Suprapubic skin (tissue), 4 donors: ENCODE measurements around the gene FAM193B. TPM values are rescaled to one million over a fixed set of nuclear protein-coding genes. Genes with fewer than 3 reads are reported as not detected.

ENCODE experiments used
- DNase-seq, 2 donors: peaks; one replicate each; pipeline ENCODE4 v3.0.0-alpha.2; 2019; ENCODE audit warnings: low spot score in 2 of 2
- H3K27ac ChIP-seq: fragments of 200-600 bp; sonication (generic); one replicate; pipeline ENCODE4 v1.5.1; 2019
- H3K27me3 ChIP-seq: fragments of 200-600 bp; sonication (generic); one replicate; pipeline ENCODE4 v1.5.1; 2019
- H3K36me3 ChIP-seq: fragments of 200-600 bp; sonication (generic); one replicate; pipeline ENCODE4 v1.5.1; 2019
- H3K4me1 ChIP-seq: fragments of 200-600 bp; sonication (generic); one replicate; pipeline ENCODE4 v1.5.1; 2019
- H3K4me3 ChIP-seq: fragments of 200-600 bp; sonication (generic); one replicate; pipeline ENCODE4 v1.5.1; 2019; ENCODE audit warnings: mild to moderate bottlenecking
- H3K9me3 ChIP-seq: fragments of 200-600 bp; sonication (generic); one replicate; pipeline ENCODE4 v1.5.1; 2019
- CTCF ChIP-seq, 2 donors: fragments of 200-600 bp in 1 of 2; fragments of 450-650 bp in 1 of 2; sonication (generic) in 1 of 2; IDR thresholded peaks; one replicate each; pipeline ENCODE4 v1.5.1; 2016 to 2019; ENCODE audit warnings: antibody characterized with exemption in 2 of 2, mild to moderate bottlenecking in 1 of 2, moderate library complexity in 1 of 2
- EP300 ChIP-seq: sonication (generic); formaldehyde crosslinking; IDR thresholded peaks from one replicate; pipeline ENCODE4 v1.6.1; 2017; ENCODE audit warnings: antibody characterized with exemption
- POLR2A ChIP-seq, 2 donors: fragments of 450-650 bp; IDR thresholded peaks; one replicate each; pipeline ENCODE4 v1.6.1; 2017; ENCODE audit warnings: antibody characterized with exemption in 2 of 2, mild to moderate bottlenecking in 2 of 2, moderate library complexity in 2 of 2
- POLR2AphosphoS5 ChIP-seq, 3 donors: sonication (generic); formaldehyde crosslinking; IDR thresholded peaks; one replicate each; pipeline ENCODE4 v1.6.1; 2017; ENCODE audit warnings: antibody characterized with exemption in 3 of 3
- WGBS: methylation state at CpG from one replicate; pipeline ENCODE4 v1.1.5; 2018; 5-methylcytosine and 5-hydroxymethylcytosine counted together
- total RNA-seq, 4 donors: library from RNA; depleted of rRNA; stranded (reverse); fragments of >200 nt; gene quantifications; one replicate each; pipeline ENCODE4 v1.1.0, GENCODE V29; 2016

The FAM193B gene
- total RNA-seq, 4 donors from 2014 or later = 55.6 to 328 (median 78.2) TPM

- Histone ChIP-seq H3K36me3 (peaks cover 23% of the 10 kb centered on the region), H3K4me1 (peaks cover 31% of the 10 kb centered on the region), H3K4me3 (peak overlapping the region; percentile 76), H3K9me3 (no peaks in the 10 kb centered on the region), H3K27ac (no peak overlapping the region), H3K27me3 (no peaks in the 10 kb centered on the region)
- TF ChIP-seq POLR2A (IDR thresholded peaks at IDR 0.05) (no peak), CTCF (IDR thresholded peaks at IDR 0.05) (no peak), POLR2AphosphoS5 (IDR thresholded peaks at IDR 0.05) (no peak), EP300 (no peak)
- WGBS = 83% methylated on average over 11 of the region's 11 CpGs
- DNase-seq = no peak
Observed at GRCh38 chr5:177601126-177601525, 46.8 kb upstream of the FAM193B start.

DNA sequence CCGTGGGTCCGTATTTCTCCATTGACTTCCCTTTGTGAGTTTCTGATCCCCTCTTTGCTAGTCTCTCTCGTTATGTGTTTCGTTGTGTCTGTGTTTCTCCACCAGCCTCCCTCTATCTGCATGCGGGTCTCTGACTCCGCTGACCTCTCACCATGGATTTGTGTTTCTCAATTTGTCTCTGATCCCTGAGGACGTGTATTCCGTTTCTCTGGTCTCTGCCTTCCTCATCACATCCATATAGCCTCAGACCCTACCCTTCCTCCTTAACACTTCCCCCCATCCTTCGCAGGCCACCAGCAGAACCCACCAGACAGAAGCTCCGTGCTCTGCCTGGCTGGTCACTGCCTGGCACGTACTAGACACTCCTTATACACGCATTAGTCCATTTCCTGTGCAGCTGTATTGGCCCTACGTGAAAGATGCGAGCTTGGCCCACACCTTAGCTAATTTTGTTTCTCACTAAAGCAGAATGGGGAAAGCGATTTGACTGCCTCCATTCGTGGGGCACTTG lies 46.2 kb upstream of the FAM193B start:
- no peaks in the 10 kb centered on the region for H3K27me3 ChIP-seq
- TF ChIP-seq CTCF (IDR thresholded peaks at IDR 0.05) (no peak), POLR2A (IDR thresholded peaks at IDR 0.05) (no peak), POLR2AphosphoS5 (IDR thresholded peaks at IDR 0.05) (no peak), EP300 (no peak)
- 4% methylated on average over 16 of the region's 16 CpGs for WGBS
- H3K27ac ChIP-seq = peak overlapping the region; percentile 84
- no peak for DNase-seq
- peaks cover 31% of the 10 kb centered on the region for H3K4me1 ChIP-seq
- no peaks in the 10 kb centered on the region for H3K9me3 ChIP-seq
- peak overlapping the region; percentile 76 for H3K4me3 ChIP-seq
- peaks cover 23% of the 10 kb centered on the region for H3K36me3 ChIP-seq

- H3K4me1 ChIP-seq = peaks cover 31% of the 10 kb centered on the region
- TF ChIP-seq CTCF (IDR thresholded peaks at IDR 0.05) = no peak
- TF ChIP-seq POLR2AphosphoS5 (IDR thresholded peaks at IDR 0.05) = no peak
- TF ChIP-seq POLR2A (IDR thresholded peaks at IDR 0.05) = peak; percentile 41 to 75
- under 1% methylated on average over 21 of the region's 86 CpGs for WGBS
- H3K27me3 ChIP-seq = no peaks in the 10 kb centered on the region
- peaks cover 24% of the 10 kb centered on the region for H3K36me3 ChIP-seq
- DNase-seq = peak; percentile 86 to 90
- no peaks in the 10 kb centered on the region for H3K9me3 ChIP-seq
- peak within 1 kb of the TSS; percentile 84 for H3K27ac ChIP-seq
- H3K4me3 ChIP-seq = peak within 1 kb of the TSS; percentile 76
Observed at GRCh38 chr5:177599731-177600507, 45.6 kb upstream of the FAM193B start, which contains the start of gene B4GALT7. B4GALT7 (plus strand) TSS chr5:177600132; CDS start chr5:177600211, 79 bp downstream.

DNA sequence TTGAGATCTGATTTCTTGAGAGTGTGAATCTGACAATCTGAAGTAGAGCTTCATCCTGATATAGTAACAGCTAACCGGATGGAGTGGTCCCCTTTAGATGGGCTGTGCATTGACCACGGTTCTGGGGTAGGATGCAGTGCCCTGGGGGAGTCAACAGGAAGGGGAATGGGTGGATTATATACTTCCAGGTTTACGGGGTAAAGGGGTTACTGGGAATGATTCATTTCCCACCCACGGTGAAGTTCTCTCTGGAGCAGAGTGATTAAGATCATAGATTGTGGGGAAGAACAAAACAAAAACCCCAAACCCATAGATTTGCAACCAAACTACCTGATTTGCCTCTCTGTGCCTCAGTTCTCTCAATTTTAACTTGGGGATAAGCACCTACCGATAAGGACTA lies 44.1 kb upstream of the FAM193B start:
- peak in 1 of 2 donors; percentile 18 for DNase-seq
- WGBS = 44% methylated on average over 5 of the region's 5 CpGs

DNA sequence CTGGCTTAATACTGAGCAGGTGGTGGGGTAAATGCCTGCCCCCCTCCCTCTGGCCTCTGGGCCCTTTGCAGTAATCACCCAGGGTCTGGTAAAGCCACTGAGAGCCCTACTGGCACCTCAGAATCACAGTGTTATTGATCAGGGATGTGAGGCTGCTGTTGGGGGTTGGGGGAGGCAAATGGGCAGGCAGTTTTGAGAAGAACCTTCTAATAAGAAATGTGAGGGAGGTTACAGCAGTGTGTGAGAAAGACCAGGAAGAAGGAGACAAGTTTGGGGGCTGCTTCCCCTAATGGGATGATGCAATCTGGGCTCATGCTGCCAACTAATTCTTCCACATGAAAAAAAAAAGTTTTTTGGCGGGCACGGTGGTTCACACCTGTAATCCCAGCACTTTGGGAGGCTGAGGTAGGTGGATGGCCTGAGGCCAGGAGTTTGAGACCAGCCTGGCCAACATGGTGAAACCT lies 42.4 kb upstream of the FAM193B start:
- Histone ChIP-seq H3K27me3 (no peaks in the 10 kb centered on the region), H3K36me3 (peaks cover 35% of the 10 kb centered on the region), H3K27ac (no peak overlapping the region), H3K9me3 (no peaks in the 10 kb centered on the region), H3K4me1 (peaks cover 41% of the 10 kb centered on the region), H3K4me3 (no peak overlapping the region)
- 78% methylated on average over 2 of the region's 2 CpGs for whole genome bisulfite sequencing
- DNase-seq = no peak
- TF ChIP-seq POLR2A (IDR thresholded peaks at IDR 0.05) (no peak), CTCF (IDR thresholded peaks at IDR 0.05) (no peak), EP300 (no peak), POLR2AphosphoS5 (IDR thresholded peaks at IDR 0.05) (no peak)

More for the DNA sequence above, 44.1 kb upstream of the FAM193B start:
- Histone ChIP-seq H3K9me3 (no peaks in the 10 kb centered on the region), H3K4me3 (no peak overlapping the region), H3K27me3 (no peaks in the 10 kb centered on the region), H3K36me3 (peaks cover 34% of the 10 kb centered on the region), H3K27ac (no peak overlapping the region), H3K4me1 (peaks cover 36% of the 10 kb centered on the region)
- no peak for TF ChIP-seq EP300
- no peak for TF ChIP-seq POLR2A (IDR thresholded peaks at IDR 0.05)
